ENCODE data around the gene ESPL1. TPM values are rescaled to one million over a fixed set of nuclear protein-coding genes. Genes with fewer than 3 reads are reported as not detected.

The ESPL1 gene
- total and polyA plus RNA-seq, 8 donors = 0.09 to 0.81 (median 0.32) TPM

GRCh38 chr12:53226815-53227214, 41.3 kb upstream of the ESPL1 start:
- TF ChIP-seq CTCF (IDR thresholded peaks at IDR 0.05) = no peak
- Histone ChIP-seq H3K36me3 (no peaks in the 10 kb centered on the region), H3K27me3 (no peaks in the 10 kb centered on the region), H3K4me3 (no peak overlapping the region), H3K4me1 (peaks cover 0 to 8% (median 0%) of the 10 kb centered on the region in 3 donors), H3K9me3 (no peaks in the 10 kb centered on the region), H3K27ac (no peak overlapping the region)
- FAIRE-seq = no peak
- ATAC-seq = no peak
- DNase-seq = no peak
- intact Hi-C loops (cut with DNase I) = no loop called here
- WGBS, 2 donors = 82 to 88% methylated on average over 4 of the region's 4 CpGs

- no peak for FAIRE-seq
- no peak overlapping the region for H3K27ac ChIP-seq
- DNase-seq = no peak
- no peak for ATAC-seq
- intact Hi-C loops (cut with DNase I) = no loop called here
- H3K9me3 ChIP-seq = no peaks in the 10 kb centered on the region
- no peaks in the 10 kb centered on the region for H3K36me3 ChIP-seq
- WGBS, 2 donors = 86 to 92% methylated on average over 11 of the region's 11 CpGs
- no peaks in the 10 kb centered on the region for H3K27me3 ChIP-seq
- peaks cover 0 to 8% (median 0%) of the 10 kb centered on the region in 3 donors for H3K4me1 ChIP-seq
- H3K4me3 ChIP-seq = no peak overlapping the region
- TF ChIP-seq CTCF (IDR thresholded peaks at IDR 0.05) = no peak
Observed at GRCh38 chr12:53227341-53227740, 40.8 kb upstream of the ESPL1 start.

GRCh38 chr12:53227836-53228235, 40.3 kb upstream of the ESPL1 start:
- H3K4me3 ChIP-seq = no peak overlapping the region
- FAIRE-seq (no peak), DNase-seq (no peak), ATAC-seq (no peak)
- no peaks in the 10 kb centered on the region for H3K36me3 ChIP-seq
- H3K27ac ChIP-seq = no peak overlapping the region
- no peak for TF ChIP-seq CTCF (IDR thresholded peaks at IDR 0.05)
- WGBS, 2 donors = 84 to 92% methylated on average over 1 of the region's 1 CpG
- H3K9me3 ChIP-seq = no peaks in the 10 kb centered on the region
- H3K27me3 ChIP-seq = no peaks in the 10 kb centered on the region
- intact Hi-C loops (cut with DNase I) = no loop called here
- peaks cover 0 to 8% (median 0%) of the 10 kb centered on the region in 3 donors for H3K4me1 ChIP-seq

GRCh38 chr12:53229454-53229853, 38.6 kb upstream of the ESPL1 start:
- 88 to 91% methylated on average over 2 of the region's 2 CpGs for WGBS, 2 donors
- Histone ChIP-seq H3K4me3 (no peak overlapping the region), H3K27me3 (no peaks in the 10 kb centered on the region), H3K36me3 (no peaks in the 10 kb centered on the region), H3K4me1 (no peaks in the 10 kb centered on the region), H3K27ac (peak overlapping the region in 1 of 4 donors; percentile 22), H3K9me3 (no peaks in the 10 kb centered on the region)
- TF ChIP-seq CTCF (IDR thresholded peaks at IDR 0.05) = no peak
- DNase-seq (peak in 1 of 6 donors; percentile 1), ATAC-seq (no peak), FAIRE-seq (no peak)
- intact Hi-C loops (cut with DNase I) = no loop called here

- TF ChIP-seq CTCF (IDR thresholded peaks at IDR 0.05) = no peak
- intact Hi-C loops (cut with DNase I) = no loop called here
- Histone ChIP-seq H3K4me3 (no peak overlapping the region), H3K27me3 (no peaks in the 10 kb centered on the region), H3K36me3 (no peaks in the 10 kb centered on the region), H3K4me1 (no peaks in the 10 kb centered on the region), H3K27ac (peak overlapping the region in 2 of 4 donors; percentile 22 to 23), H3K9me3 (no peaks in the 10 kb centered on the region)
- WGBS, 2 donors = 44 to 51% methylated on average over 8 to 9 of the region's 10 CpGs
- FAIRE-seq = no peak
- peak; percentile 59 to 83 (median 70) for DNase-seq
- ATAC-seq = peak; percentile 48 to 71 (median 56)
Observed at GRCh38 chr12:53230108-53230845, 37.8 kb upstream of the ESPL1 start.
